ENCODE results near the gene UTP14C. TPM values are rescaled to one million over a fixed set of nuclear protein-coding genes. Genes with fewer than 3 reads are reported as not detected.

UTP14C gene
- total RNA-seq, 2 experiments from 2014 or later: 8.5 to 10.5 TPM

DNA sequence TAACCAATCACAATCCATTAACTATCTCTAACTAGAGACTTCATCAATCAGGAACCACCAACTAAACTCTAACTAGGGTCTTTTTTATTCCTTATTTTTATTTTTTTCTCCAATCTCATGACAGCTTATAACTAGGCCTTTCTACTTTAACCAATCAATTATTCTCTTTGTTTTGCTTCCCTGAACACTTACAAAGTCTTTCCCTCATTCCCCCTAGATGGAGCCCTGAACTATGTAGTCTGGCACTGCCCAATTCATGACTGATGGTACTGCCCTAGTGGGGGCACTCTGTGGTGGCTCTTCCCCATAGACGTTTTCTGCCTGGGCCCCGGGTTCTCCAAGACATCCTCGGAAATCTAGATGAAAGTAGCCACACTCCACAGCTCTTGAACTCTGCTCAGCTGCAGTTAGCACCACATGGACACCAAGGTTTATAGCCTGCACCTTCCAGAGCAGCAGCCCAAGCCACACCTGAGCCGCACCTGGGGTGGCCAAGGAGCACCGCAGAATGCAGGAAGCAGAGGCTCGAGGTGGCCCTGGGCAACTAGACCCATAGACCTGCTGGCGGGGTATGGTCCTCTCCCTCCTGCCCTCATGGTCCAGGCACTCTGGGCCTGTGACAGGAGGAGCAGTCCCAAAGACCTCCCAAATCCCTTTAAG lies 19.9 kb upstream of the UTP14C start:
- no peak for DNase-seq
- ChIA-PET POLR2A (no interaction called here), CTCF (interaction anchor here (7.2 kb wide), 1 partner anchor 123 kb away, joined by 44 read pairs; the partner anchor contains the start of gene NEK5)
- H3K27ac Mint-ChIP-seq: no peak overlapping the region
- no peaks in the 10 kb centered on the region for H3K9me3 Mint-ChIP-seq (ENCODE audit: insufficient read depth)
- no peak for ATAC-seq
- peaks cover 21% of the 10 kb centered on the region for H3K27me3 Mint-ChIP-seq (ENCODE audit: low read depth)
- H3K36me3 Mint-ChIP-seq (ENCODE audit: low read depth): no peaks in the 10 kb centered on the region
- H3K4me3 Mint-ChIP-seq: no peak overlapping the region
- no peaks in the 10 kb centered on the region for H3K4me1 Mint-ChIP-seq (ENCODE audit: low read depth)

- CTCF ChIA-PET: no interaction called here
Measured at GRCh38 chr13:52005841-52006522, 18.5 kb upstream of the UTP14C start.

DNA sequence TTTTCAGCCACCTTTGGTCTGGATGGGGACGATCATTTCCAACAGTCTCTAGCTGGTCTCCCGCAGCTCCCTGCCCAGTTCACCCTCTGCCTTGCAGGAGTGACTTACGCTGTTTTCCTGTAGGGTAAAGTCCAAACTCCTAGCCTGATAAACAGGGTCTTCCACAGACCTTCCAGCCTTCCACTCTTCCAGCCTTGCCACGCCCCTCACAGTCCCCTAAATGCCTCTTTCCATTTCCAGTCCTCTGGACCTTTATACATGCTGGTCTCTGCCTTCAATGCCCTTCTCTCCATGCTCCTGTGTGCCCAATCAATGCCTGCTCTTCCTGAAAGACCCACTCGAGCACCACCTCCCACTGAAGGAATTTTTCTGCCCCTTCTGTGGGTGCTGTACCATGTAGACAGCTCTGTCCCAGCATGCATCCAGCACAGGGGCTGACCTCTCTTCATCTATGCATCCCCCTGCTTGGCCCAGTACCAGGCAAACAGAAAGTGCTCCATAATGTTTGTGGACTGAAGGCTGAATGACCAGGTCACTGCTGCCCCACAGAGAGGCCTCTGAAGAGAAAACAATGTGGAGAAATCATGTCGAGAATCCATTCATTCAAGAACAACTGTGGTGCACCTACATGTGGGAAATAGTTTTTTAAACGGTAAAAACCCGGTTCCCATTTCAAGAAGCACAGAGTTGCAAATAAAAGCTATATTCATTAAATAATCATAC lies 17.8 kb upstream of the UTP14C start:
- H3K36me3 Mint-ChIP-seq (ENCODE audit: low read depth): no peaks in the 10 kb centered on the region
- H3K27me3 Mint-ChIP-seq (ENCODE audit: low read depth): peaks cover 34% of the 10 kb centered on the region
- ATAC-seq (no peak), DNase-seq (no peak)
- no peak overlapping the region for H3K27ac Mint-ChIP-seq
- POLR2A ChIA-PET: no interaction called here
- CTCF ChIA-PET: no interaction called here
- no peak overlapping the region for H3K4me3 Mint-ChIP-seq
- no peaks in the 10 kb centered on the region for H3K9me3 Mint-ChIP-seq (ENCODE audit: insufficient read depth)
- H3K4me1 Mint-ChIP-seq (ENCODE audit: low read depth): peaks cover 7% of the 10 kb centered on the region

More at GRCh38 chr13:52005841-52006522, 18.5 kb upstream of the UTP14C start:
- H3K4me1 Mint-ChIP-seq (ENCODE audit: low read depth): peaks cover 4% of the 10 kb centered on the region
- H3K27ac Mint-ChIP-seq: no peak overlapping the region
- no peaks in the 10 kb centered on the region for H3K9me3 Mint-ChIP-seq (ENCODE audit: insufficient read depth)
- peaks cover 31% of the 10 kb centered on the region for H3K27me3 Mint-ChIP-seq (ENCODE audit: low read depth)
- ATAC-seq (no peak), DNase-seq (no peak)
- H3K36me3 Mint-ChIP-seq (ENCODE audit: low read depth): no peaks in the 10 kb centered on the region
- no peak overlapping the region for H3K4me3 Mint-ChIP-seq
- POLR2A ChIA-PET: no interaction called here

GRCh38 chr13:52009946-52010345 lies 14.5 kb upstream of the UTP14C start:
- no peak for DNase-seq
- Mint-ChIP-seq H3K4me1 (ENCODE audit: low read depth) (peaks cover 13% of the 10 kb centered on the region), H3K4me3 (no peak overlapping the region)

GRCh38 chr13:52010890-52011631 lies 13.4 kb upstream of the UTP14C start, which contains the start of gene ATP7B:
Gene ATP7B (minus strand): TSS chr13:52011450. CDS start chr13:52011337, 113 bp downstream.
- DNase-seq: peak; percentile 29

More at GRCh38 chr13:52009946-52010345, 14.5 kb upstream of the UTP14C start:
- ChIA-PET POLR2A (no interaction called here), CTCF (interaction anchor here (0.9 to 1.2 kb wide), 2 partner anchors 118 to 194 kb away, joined by 3 to 4 read pairs; no protein-coding TSS in a partner anchor)
- no peak for ATAC-seq
- no peak overlapping the region for H3K27ac Mint-ChIP-seq
- peaks cover 34% of the 10 kb centered on the region for H3K27me3 Mint-ChIP-seq (ENCODE audit: low read depth)
- H3K36me3 Mint-ChIP-seq (ENCODE audit: low read depth): no peaks in the 10 kb centered on the region
- no peaks in the 10 kb centered on the region for H3K9me3 Mint-ChIP-seq (ENCODE audit: insufficient read depth)

DNA sequence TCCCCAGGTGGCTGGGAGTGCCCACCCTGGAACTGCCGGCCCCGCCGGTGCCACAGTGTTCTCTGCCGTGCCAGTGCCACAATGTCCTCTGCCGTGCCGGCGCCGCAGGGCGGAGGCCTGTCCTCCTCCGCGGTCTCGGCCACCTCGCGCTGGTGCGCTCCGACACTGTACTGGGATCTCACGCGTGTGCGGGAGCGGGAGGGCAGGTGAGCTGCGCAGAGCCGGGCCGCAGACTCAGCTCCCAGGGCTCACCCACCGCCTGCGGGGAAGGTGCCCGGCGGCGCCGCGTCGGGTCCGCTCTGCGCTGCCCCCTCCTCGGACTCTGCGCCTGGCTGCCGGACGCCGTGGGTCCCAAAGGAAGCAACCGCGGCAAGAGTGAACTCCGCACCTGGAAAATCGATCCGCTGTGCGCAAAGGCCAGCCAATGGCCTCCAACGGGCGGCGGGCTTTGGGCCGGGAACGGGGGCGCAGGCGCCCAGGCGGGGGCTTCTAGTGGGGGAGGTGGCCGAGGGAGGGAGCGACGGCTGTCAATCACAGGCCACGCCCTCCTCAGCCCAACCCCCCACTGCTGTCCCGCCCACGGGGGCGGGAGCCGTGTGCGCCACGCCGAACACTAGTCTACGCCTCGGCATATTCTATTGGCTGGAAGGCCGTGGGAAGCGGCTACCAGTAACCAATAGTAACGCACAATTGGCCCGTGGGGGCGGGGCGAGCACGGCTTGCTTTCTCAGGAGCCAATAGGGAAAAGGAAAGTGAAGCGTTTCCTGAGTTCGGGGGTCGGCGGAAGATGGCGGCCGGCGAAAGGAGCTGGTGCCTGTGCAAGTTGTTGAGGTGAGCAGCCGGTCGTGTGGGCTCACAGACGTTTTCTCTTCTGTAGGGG lies 12.6 kb upstream of the UTP14C start, which contains the start of gene ALG11:
Gene ALG11, plus strand, starts transcription at position 767 of the 880 bp plus-strand sequence. Its CDS starts 21 bp downstream, at position 788.
- Mint-ChIP-seq H3K27me3 (ENCODE audit: low read depth) (peaks cover 28% of the 10 kb centered on the region), H3K4me3 (peak within 1 kb of the TSS; percentile 99), H3K27ac (peak within 1 kb of the TSS; percentile 92), H3K9me3 (ENCODE audit: insufficient read depth) (no peaks in the 10 kb centered on the region), H3K36me3 (ENCODE audit: low read depth) (peaks cover 9% of the 10 kb centered on the region), H3K4me1 (ENCODE audit: low read depth) (peaks cover 13% of the 10 kb centered on the region)
- ATAC-seq (peak; percentile 100), DNase-seq (peak; percentile 100)
- POLR2A ChIA-PET: interaction anchor here (1.2 to 1.4 kb wide), 2 partner anchors 10 to 148 kb away, joined by 4 read pairs; partner anchors contain the start of gene NEK3
- CTCF ChIA-PET: interaction anchor here (0.8 to 4.3 kb wide), 6 partner anchors 9 to 438 kb away, joined by 3 to 23 read pairs (median 6); partner anchors contain the start of gene VPS36

More at GRCh38 chr13:52010890-52011631, 13.4 kb upstream of the UTP14C start, which contains the start of gene ATP7B:
- ATAC-seq: peak; percentile 10
- H3K27me3 Mint-ChIP-seq (ENCODE audit: low read depth): peaks cover 31% of the 10 kb centered on the region
- peaks cover 13% of the 10 kb centered on the region for H3K4me1 Mint-ChIP-seq (ENCODE audit: low read depth)
- peaks cover 7% of the 10 kb centered on the region for H3K36me3 Mint-ChIP-seq (ENCODE audit: low read depth)
- POLR2A ChIA-PET: no interaction called here
- CTCF ChIA-PET: interaction anchor here (4.3 kb wide), 1 partner anchor 10 kb away, joined by 23 read pairs; no protein-coding TSS in a partner anchor
- peak within 1 kb of the TSS; percentile 99 for H3K4me3 Mint-ChIP-seq
- H3K27ac Mint-ChIP-seq: peak within 1 kb of the TSS; percentile 92
- no peaks in the 10 kb centered on the region for H3K9me3 Mint-ChIP-seq (ENCODE audit: insufficient read depth)

- H3K27me3 Mint-ChIP-seq (ENCODE audit: low read depth): peaks cover 28% of the 10 kb centered on the region
- H3K9me3 Mint-ChIP-seq (ENCODE audit: insufficient read depth): no peaks in the 10 kb centered on the region
- POLR2A ChIA-PET: interaction anchor here (1.2 to 1.4 kb wide), 3 partner anchors 9 to 147 kb away, joined by 3 to 4 read pairs (median 4); partner anchors contain the start of gene NEK3
- H3K4me1 Mint-ChIP-seq (ENCODE audit: low read depth): peaks cover 13% of the 10 kb centered on the region
- H3K27ac Mint-ChIP-seq: peak overlapping the region; percentile 92
- DNase-seq (no peak), ATAC-seq (no peak)
- CTCF ChIA-PET: interaction anchor here (0.8 to 4.3 kb wide), 6 partner anchors 9 to 438 kb away, joined by 3 to 23 read pairs (median 6); partner anchors contain the start of gene VPS36
- H3K4me3 Mint-ChIP-seq: peak overlapping the region; percentile 99
- peaks cover 12% of the 10 kb centered on the region for H3K36me3 Mint-ChIP-seq (ENCODE audit: low read depth)
Measured at GRCh38 chr13:52012512-52012836, 12.0 kb upstream of the UTP14C start.

- H3K27me3 Mint-ChIP-seq (ENCODE audit: low read depth): peaks cover under 1% of the 10 kb centered on the region
- H3K4me3 Mint-ChIP-seq: no peak overlapping the region
- POLR2A ChIA-PET: no interaction called here
- peaks cover 7% of the 10 kb centered on the region for H3K4me1 Mint-ChIP-seq (ENCODE audit: low read depth)
- no peaks in the 10 kb centered on the region for H3K9me3 Mint-ChIP-seq (ENCODE audit: insufficient read depth)
- H3K36me3 Mint-ChIP-seq (ENCODE audit: low read depth): peaks cover 31% of the 10 kb centered on the region
- ATAC-seq (no peak), DNase-seq (no peak)
- CTCF ChIA-PET: interaction anchor here (1.2 kb wide), 1 partner anchor 17 kb away, joined by 4 read pairs; no protein-coding TSS in a partner anchor
- H3K27ac Mint-ChIP-seq: no peak overlapping the region
Measured at GRCh38 chr13:52016296-52016695, 8.2 kb upstream of the UTP14C start.

GRCh38 chr13:52020191-52020590 lies 4.3 kb upstream of the UTP14C start:
- no peaks in the 10 kb centered on the region for H3K4me1 Mint-ChIP-seq (ENCODE audit: low read depth)

DNA sequence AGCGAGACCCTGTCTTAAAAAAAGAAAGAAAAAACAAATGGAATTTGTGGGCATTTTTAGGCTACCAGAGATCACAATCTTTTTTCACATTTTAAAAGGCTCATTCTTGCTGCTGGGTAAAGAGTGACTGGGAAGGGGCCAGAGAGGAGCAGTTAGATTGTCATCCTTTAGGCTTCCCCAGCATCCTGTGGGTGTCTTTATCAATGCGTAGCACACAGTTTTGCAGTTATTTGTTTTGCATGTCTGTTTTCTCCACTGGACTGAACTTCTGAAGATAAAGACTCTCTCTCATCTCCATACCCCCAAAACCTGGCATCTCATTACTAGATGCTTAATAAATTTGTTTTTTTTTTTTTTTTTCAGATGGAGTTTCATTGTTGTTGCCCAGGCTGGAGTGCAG lies 2.1 kb upstream of the UTP14C start:
- CTCF ChIA-PET: no interaction called here
- ATAC-seq (no peak), DNase-seq (no peak)
- Mint-ChIP-seq H3K9me3 (ENCODE audit: insufficient read depth) (no peaks in the 10 kb centered on the region), H3K27me3 (ENCODE audit: low read depth) (no peaks in the 10 kb centered on the region), H3K36me3 (ENCODE audit: low read depth) (peaks cover 66% of the 10 kb centered on the region), H3K4me3 (no peak overlapping the region), H3K4me1 (ENCODE audit: low read depth) (no peaks in the 10 kb centered on the region), H3K27ac (no peak overlapping the region)
- POLR2A ChIA-PET: no interaction called here

More at GRCh38 chr13:52020191-52020590, 4.3 kb upstream of the UTP14C start:
- POLR2A ChIA-PET: interaction anchor here (0.7 kb wide), 1 partner anchor 562 kb away, joined by 3 read pairs; no protein-coding TSS in a partner anchor
- CTCF ChIA-PET: no interaction called here
- no peak overlapping the region for H3K27ac Mint-ChIP-seq
- peaks cover 55% of the 10 kb centered on the region for H3K36me3 Mint-ChIP-seq (ENCODE audit: low read depth)
- no peak for ATAC-seq
- H3K4me3 Mint-ChIP-seq: no peak overlapping the region
- no peaks in the 10 kb centered on the region for H3K27me3 Mint-ChIP-seq (ENCODE audit: low read depth)
- DNase-seq: no peak
- no peaks in the 10 kb centered on the region for H3K9me3 Mint-ChIP-seq (ENCODE audit: insufficient read depth)
